Measurements from ENCODE around the gene RALGPS2. TPM values are rescaled to one million over a fixed set of nuclear protein-coding genes. Genes with fewer than 3 reads are reported as not detected.

RALGPS2 gene
- total and polyA plus RNA-seq, 2 of the 8 experiments (the other 6 are each of a cell fraction or from before 2014, with no cell fraction given), result 6.7 to 38.0 TPM

GRCh38 chr1:178768423-178768822, 43.4 kb downstream of the RALGPS2 start (continued):
- no peak for TF ChIP-seq SAP30 (IDR thresholded peaks at IDR 0.05; ENCODE audit: insufficient read depth, insufficient replicate concordance, low read length)
- no peak for TF ChIP-seq USF2 (IDR thresholded peaks at IDR 0.05; ENCODE audit: low read length)
- no peak for TF ChIP-seq CHD2 (IDR thresholded peaks at IDR 0.05; ENCODE audit: low read length)
- TF ChIP-seq TBP (IDR thresholded peaks at IDR 0.05; ENCODE audit: low read depth, low read length), result no peak
- TF ChIP-seq KDM4A (IDR thresholded peaks at IDR 0.05; ENCODE audit: low read depth, low read length, severe bottlenecking), result no peak
